Measurements from ENCODE around the gene PER3. TPM values are rescaled to one million over a fixed set of nuclear protein-coding genes. Genes with fewer than 3 reads are reported as not detected.

The PER3 gene
- total RNA-seq, 2 donors from 2014 or later: 3.9 to 14.1 TPM

GRCh38 chr1:7778133-7778628 is 5.9 kb upstream of the PER3 start:
- no peak overlapping the region for H3K4me3 ChIP-seq
- no peaks in the 10 kb centered on the region for H3K36me3 ChIP-seq
- no peaks in the 10 kb centered on the region for H3K4me1 ChIP-seq
- no peaks in the 10 kb centered on the region for H3K9me3 ChIP-seq
- no peak for DNase-seq
- no peak overlapping the region for H3K27ac ChIP-seq
- H3K9ac ChIP-seq (ENCODE audit: low read depth in 2 of 2, low read length in 2 of 2): no peak overlapping the region
- intact Hi-C loops (cut with DNase I): no loop called here
- TF ChIP-seq CTCF (IDR thresholded peaks at IDR 0.05): no peak
- H3K27me3 ChIP-seq: no peaks in the 10 kb centered on the region

- Histone ChIP-seq H3K27ac (no peak overlapping the region), H3K36me3 (no peaks in the 10 kb centered on the region), H3K27me3 (no peaks in the 10 kb centered on the region), H3K4me1 (no peaks in the 10 kb centered on the region), H3K9ac (ENCODE audit: low read depth in 2 of 2, low read length in 2 of 2) (no peak overlapping the region), H3K4me3 (no peak overlapping the region), H3K9me3 (no peaks in the 10 kb centered on the region)
- DNase-seq: no peak
- intact Hi-C loops (cut with DNase I): no loop called here
- no peak for TF ChIP-seq CTCF (IDR thresholded peaks at IDR 0.05)
These were observed 3.1 kb upstream of the PER3 start for GRCh38 chr1:7780976-7781375.

GRCh38 chr1:7781501-7781900 is 2.6 kb upstream of the PER3 start:
- no peaks in the 10 kb centered on the region for H3K4me1 ChIP-seq
- H3K27me3 ChIP-seq: no peaks in the 10 kb centered on the region
- H3K9ac ChIP-seq (ENCODE audit: low read depth in 2 of 2, low read length in 2 of 2): no peak overlapping the region
- no peaks in the 10 kb centered on the region for H3K9me3 ChIP-seq
- DNase-seq: no peak
- intact Hi-C loops (cut with DNase I): no loop called here
- no peak for TF ChIP-seq CTCF (IDR thresholded peaks at IDR 0.05)
- H3K4me3 ChIP-seq: no peak overlapping the region
- no peaks in the 10 kb centered on the region for H3K36me3 ChIP-seq
- H3K27ac ChIP-seq: peak overlapping the region; percentile 69

- no peaks in the 10 kb centered on the region for H3K4me1 ChIP-seq
- intact Hi-C loops (cut with DNase I): no loop called here
- no peaks in the 10 kb centered on the region for H3K27me3 ChIP-seq
- peak overlapping the region; percentile 69 for H3K27ac ChIP-seq
- no peaks in the 10 kb centered on the region for H3K9me3 ChIP-seq
- no peak for DNase-seq
- no peak for TF ChIP-seq CTCF (IDR thresholded peaks at IDR 0.05)
- H3K4me3 ChIP-seq: no peak overlapping the region
- no peaks in the 10 kb centered on the region for H3K36me3 ChIP-seq
- H3K9ac ChIP-seq (ENCODE audit: low read depth in 2 of 2, low read length in 2 of 2): peak overlapping the region in 1 of 2 donors; percentile 1
These were observed 2.1 kb upstream of the PER3 start for GRCh38 chr1:7781923-7782495.

- no peak for TF ChIP-seq CTCF (IDR thresholded peaks at IDR 0.05)
- Histone ChIP-seq H3K27ac (peak overlapping the region; percentile 69), H3K9ac (ENCODE audit: low read depth in 2 of 2, low read length in 2 of 2) (peak overlapping the region; percentile 38 to 66), H3K36me3 (no peaks in the 10 kb centered on the region), H3K27me3 (no peaks in the 10 kb centered on the region), H3K4me1 (no peaks in the 10 kb centered on the region), H3K4me3 (peak overlapping the region; percentile 54), H3K9me3 (no peaks in the 10 kb centered on the region)
- intact Hi-C loops (cut with DNase I): no loop called here
- peak; percentile 68 for DNase-seq
These were observed 846 bp upstream of the PER3 start for GRCh38 chr1:7783178-7783711.
